ENCODE data around the gene SIAH2.
A peak's percentile ranks its signal among the peaks of the same experiment; 100 is the strongest.

The SIAH2 gene

DNA sequence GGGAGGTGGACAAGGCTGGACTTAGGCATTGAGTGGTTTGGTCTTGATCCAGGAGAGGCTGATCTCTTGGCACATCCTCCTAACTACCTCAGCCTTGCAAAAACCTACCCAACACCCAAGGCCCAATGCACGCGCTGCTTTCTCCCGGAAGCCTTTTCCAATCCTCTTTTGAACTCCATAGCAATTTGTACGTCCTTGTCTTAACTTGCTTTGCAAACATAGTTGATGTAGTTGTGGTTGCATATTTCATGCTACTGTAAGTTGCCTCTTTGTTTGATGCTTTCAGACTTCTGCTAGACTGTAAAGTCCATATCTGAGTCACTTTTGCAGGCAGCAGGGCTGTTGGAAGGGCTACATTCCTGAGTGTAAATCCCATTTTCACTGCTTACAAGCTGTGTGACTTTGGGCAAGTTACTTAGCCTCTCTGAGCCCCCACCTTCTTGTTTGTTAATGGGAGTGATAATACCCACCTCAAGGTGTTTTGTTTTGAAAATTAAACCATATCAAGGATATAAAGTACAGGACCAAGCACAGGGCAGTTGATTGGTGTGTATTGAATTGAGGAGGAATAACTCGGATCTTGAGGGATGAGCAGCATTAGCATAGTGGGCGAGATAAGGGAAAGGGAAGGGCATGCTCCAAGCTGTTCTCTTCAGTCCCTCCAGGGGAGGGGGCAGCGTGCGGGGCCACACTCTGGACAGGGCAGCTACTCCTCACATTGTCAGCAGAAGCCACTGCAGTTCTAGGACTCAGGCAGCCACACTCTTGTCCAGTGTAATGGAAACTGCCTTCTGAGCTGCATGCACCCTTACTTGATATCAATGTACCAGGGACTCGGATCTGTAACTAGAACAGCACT is 28.8 kb downstream of the SIAH2 start:
- no peak for DNase-seq (ENCODE audit: low spot score)

DNA sequence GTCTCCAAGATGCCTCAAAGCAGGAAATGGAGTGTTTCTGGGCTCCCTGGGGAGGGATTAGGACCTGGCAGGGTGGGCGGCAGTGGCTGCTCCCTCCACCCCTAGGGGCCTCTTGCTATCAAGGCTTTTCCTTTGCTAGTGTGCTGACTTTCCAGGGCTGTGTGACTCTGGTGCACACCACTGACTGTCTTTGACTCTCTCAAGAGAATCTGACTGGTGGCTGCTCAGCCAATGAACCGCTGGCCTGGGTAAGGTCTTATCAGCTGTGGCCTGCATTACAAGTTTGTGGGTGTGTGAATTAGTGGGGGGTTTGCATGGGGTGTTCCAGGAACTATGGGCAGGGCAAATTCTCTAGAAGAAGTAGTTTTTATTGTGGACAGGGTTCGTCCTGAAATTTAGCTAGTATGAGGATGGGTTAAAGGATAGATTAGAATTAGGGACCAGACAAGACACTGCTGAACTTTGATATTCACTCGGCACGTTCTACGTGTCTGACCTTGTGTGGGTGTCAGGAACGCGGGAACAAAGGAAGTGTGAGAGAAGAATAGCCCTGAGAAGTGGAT is 29.5 kb downstream of the SIAH2 start:
- DNase-seq (ENCODE audit: low spot score) = peak; percentile 91

DNA sequence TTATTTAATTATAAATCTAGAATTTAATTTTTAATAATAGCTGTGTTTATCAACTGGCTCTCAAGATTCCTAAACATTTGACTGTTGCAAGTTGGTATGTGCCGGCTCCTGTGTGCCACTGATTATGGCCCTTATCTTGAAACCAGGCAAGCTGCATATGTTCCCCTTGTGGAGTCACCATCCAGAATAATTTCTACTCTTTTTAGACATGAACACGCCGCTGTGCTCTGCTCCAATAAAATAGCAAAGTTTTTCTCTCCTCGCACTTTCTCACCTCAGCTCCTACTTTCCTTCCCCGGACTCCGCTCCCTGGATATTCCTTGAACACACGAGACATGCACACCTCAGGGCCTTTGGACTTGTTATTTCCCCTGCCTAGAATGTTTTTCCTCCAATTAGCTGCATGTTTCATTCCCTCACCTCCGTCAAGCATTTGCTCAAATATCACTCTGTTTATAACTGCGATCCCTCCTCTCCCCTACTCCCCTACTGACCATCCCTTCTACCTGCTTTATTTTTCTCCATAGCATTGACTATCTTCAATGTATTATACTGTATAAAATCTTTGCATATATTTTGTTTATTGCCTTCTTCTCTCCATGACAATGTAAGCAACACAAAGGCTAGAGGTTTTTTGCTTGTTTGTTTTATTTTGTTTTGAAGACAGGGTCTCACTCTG is 33.1 kb downstream of the SIAH2 start:
- peak; percentile 92 for DNase-seq (ENCODE audit: low spot score)

DNA sequence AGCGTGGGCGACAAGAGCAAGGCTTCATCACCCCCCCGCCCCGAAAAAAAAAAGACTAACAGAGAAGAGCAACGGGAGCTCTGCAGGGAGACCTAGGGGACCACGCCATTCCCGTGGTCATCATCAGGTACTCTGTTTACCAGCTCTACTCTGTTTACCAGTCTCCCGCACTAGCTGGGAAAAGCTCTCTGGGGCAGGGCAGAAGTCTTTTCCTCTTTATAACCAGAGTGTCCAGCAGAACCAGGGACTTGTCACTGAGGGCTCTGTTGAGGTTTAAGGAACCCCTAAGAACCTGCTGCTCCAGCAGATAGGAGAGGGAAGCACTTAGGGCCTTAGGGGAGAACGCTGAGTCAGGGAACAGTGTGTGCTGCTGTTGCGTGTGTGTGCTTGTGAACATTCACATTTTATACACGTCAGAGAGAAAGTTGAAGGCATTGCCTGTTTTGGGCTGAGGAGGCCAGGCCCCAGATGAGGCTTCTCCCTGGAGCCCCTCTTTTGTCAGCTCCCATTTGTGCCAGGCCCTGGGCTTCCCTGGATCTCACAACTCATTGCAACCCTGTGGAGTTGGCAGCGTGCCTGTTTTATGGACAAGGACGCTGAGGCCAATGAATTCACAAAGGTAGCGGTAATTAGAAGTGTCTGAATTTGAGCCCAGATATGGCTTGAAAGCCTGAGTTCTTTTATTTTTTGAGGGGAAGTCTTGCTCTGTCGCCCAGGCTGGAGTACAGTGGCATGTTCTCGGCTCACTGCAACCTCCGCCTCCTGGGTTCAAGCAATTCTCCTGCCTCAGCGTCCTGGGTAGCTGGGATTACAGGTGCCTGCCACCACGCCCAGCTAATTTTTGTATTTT is 35.1 kb downstream of the SIAH2 start:
- peak; percentile 87 for DNase-seq (ENCODE audit: low spot score)

DNA sequence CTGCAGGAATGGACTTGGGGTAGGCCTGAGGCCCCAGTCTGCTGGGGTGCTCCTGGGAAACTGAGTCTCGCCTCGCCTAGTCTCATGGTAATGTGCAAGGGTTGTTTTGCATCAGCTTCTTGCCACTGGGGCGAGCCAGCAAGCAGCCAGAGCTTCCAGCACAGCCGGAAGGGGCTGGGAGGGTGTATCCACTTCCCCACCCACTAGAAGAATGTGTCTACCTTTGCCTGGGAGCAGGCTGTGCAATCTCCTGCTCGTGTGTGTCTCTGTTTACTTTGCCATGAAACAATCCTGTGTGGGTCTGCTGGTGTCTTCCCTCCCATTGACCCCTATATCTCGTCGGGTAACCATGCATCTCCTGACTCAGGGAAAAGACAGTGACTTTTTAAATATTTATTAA is 37.4 kb downstream of the SIAH2 start:
- DNase-seq (ENCODE audit: low spot score) = peak; percentile 45

DNA sequence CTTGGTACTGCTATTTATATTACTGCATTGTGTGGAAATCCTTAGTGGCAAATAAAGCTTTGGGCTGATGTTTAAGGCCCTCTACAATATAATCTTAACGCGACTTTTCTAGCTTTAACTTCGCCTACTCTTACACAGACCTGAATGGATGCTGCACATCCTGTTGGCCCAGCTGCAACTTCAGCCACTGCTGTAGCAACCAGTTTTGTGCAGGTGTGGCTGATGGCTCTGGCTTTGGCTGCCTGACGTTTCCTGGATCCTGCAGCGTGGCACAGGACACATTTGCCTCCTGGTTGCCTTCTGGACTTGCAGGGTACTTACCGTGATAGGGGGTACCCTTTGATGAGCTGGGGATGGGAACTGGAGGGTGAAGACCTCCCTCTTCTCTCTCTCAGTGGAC is 39.0 kb downstream of the SIAH2 start:
- no peak for DNase-seq (ENCODE audit: low spot score)

DNA sequence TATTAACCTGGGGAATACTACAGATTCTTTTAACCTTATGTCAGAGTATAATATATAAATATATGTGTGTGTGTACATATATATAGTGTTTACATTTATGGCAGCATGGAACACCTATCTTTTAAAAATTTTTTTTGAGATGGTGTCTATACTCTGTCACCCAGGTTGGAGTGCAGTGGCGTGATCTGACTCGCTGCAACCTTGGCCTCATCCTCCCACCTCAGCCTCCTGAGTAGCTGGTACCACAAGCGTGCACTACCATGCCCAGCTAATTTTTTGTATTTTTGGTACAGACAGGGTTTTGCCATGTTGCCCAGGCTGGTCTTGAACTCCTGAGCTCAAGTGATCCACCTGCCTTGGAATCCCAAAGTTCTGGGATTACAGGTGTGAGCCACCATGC is 40.7 kb downstream of the SIAH2 start:
- DNase-seq (ENCODE audit: low spot score) = no peak

DNA sequence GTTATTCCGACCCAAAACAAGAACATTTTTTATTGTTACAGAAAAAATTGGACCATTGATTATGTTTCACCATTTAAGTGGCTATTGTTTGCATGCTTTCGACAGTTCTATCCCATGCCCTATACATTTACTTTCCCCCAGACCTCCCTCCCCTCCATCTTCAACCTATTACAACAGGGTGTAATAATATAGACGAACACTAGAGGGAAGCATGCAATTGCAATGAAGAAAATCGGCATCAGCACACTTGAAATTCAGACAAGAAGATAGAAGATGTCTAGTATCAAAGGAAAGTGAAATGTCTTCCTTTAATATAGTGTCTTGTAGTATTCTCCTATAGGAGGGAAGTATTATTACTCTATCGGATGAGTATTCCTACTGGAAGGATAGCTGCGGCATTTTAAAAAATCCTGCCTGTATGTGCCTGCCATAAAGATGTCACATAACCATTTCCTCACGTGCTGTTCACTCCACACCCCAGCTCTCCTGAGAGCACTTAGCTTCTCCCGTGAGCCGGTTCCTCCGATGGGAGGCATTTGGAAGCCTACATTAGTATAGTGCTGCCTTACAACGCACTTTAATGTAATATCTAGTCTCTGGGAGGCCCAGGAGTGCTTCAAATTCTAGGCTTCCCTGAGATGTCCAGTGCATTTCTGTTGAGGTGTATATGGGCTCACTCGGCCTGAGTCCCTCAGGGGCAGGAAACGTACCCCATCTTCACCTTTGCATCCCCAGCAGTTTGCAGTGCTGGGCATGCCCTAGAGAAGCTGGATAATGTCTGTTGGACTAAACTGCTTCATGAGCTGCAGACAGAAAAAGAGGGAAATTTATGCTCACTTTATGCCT is 41.5 kb downstream of the SIAH2 start:
- DNase-seq (ENCODE audit: low spot score) = peak; percentile 87

DNA sequence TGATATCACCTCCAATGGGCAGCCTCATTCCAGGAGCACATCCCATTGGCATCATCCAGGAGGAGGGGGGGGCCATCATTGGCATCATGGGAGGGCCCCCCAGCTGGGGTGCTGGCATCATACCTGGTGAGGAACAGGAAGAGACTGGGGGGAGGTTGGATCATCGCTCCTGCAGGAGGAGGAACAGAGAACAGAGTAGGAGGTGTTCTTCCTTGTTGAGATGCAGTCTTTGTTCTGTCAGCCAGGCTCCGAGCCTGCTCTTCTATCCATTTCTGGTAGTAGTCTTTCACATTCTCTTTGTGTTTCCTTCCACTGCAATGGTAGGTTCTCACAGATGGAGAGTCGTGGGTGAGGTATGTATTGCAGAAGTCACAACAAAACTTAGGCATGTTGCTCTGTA is 42.5 kb downstream of the SIAH2 start:
- DNase-seq (ENCODE audit: low spot score) = no peak

DNA sequence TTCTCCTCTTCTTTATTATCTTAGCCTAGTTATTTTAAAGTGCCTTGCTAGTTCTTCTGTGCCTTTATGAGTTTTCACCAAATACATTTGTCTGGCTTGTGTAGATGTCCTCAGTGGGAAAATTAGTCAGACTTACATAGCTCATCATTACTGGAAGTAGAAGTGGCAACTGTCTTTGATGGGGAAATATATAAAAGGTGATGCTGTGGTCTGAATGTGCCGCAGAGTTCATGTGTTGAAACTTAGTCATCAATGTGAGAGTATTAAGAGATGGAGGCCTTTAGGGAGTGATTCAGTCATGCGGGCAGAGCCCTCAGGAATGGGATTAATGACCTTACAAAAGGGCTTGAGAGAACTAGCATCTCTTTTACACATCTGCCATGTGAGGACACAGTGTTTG is 52.9 kb downstream of the SIAH2 start:
- no peak for DNase-seq (ENCODE audit: low spot score)

DNA sequence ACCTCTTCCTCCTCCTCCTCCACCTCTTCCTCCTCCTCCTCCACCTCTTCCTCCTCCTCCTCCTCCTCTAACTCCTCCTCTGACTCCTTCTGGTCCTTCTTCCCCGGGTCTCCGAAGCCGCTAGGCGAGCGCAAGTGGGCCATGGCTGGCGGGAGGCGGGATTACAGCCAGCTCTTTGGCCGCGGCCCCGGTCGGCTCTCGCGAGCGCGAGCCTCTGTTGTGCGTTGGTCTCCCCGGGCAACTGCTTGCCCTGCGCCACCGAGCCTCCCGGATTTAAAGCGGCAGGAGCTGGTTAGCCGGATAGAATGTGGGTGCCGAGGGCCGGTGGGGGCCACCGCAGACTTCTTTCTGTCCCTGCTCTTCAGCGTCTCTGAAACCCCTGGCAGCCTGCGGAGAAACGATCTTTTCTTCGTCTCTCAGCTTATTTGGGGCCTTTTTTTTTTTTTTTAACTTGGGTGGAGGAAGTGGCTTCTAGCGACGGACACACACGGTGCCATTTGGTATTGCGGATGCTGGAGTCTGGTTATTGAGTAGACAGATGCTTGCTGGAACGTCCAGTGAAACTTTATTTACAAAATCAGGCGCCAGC is 59.1 kb downstream of the SIAH2 start, which contains the start of gene ERICH6:
ERICH6 (minus strand) TSS at position 165 of the 589 bp plus-strand sequence; CDS start at position 143, 22 bp downstream.
- peak; percentile 57 for DNase-seq (ENCODE audit: low spot score)

DNA sequence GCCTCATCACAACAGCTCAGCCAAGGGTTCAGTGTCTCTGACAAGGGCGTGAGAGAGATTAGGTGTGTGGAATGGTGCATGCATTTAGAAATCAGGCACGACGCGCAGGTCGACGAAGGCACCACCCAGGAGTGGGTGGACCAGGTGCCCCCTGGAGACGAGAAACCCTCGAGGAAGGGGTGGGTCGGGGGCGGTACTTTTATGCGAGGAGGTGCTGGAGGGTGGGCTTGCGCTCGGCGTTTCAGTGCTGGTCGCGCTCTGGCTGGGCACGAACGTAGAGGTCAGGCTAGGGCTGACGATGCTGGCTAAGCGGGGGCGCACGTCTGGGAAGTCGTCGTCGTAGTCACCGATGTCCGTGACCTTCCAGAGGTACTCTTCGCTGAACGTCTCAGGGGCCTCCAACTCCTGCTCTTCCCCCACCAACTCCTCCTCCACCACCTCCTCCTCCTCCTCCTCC is 59.6 kb downstream of the SIAH2 start:
- no peak for DNase-seq (ENCODE audit: low spot score)

DNA sequence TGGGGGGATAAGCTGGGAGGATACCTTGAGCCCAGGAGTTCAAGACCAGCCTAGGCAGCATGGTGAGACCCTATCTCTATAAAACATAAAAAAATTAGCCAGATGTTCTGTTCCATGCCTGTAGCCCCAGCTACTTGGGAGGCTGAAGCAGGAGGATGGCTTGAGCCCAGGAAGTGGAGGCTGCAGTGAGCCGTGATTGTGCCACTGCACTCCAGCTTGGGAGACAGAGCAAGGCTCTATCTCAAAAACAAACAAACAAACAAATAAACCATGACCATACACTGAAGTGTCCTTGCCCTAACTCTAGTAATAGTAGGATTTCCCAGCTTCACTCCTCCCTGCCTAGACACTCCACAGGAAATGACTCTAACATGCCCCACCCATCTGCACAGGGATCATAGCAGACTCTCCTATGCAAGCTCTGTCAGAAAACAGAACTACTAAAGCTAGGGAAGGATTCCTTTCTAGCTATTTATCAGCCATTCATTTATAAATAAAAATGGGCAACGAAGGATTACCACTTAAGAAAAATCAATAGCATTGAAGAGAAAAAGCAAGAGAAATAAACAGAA is 63.8 kb downstream of the SIAH2 start:
- DNase-seq (ENCODE audit: low spot score) = no peak

DNA sequence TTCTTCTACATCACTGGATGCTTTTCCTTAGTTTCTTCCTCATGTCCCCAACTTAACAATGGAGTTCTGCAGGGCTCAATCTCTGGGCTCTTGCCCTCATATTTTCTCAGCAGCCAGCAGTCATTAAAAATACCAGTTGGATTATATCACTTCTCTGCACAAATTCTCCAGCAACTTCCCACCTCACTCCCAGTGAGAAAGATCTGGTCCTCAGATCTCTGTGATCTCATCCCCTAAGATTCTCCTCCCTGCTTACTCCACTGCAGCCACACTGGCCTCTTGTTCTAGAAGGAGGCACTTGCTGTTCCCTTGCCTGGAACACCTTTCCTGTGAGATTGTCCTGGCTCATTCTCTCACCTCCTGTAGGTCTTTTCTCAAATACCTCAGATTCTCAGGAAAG is 65.3 kb downstream of the SIAH2 start:
- no peak for DNase-seq (ENCODE audit: low spot score)

DNA sequence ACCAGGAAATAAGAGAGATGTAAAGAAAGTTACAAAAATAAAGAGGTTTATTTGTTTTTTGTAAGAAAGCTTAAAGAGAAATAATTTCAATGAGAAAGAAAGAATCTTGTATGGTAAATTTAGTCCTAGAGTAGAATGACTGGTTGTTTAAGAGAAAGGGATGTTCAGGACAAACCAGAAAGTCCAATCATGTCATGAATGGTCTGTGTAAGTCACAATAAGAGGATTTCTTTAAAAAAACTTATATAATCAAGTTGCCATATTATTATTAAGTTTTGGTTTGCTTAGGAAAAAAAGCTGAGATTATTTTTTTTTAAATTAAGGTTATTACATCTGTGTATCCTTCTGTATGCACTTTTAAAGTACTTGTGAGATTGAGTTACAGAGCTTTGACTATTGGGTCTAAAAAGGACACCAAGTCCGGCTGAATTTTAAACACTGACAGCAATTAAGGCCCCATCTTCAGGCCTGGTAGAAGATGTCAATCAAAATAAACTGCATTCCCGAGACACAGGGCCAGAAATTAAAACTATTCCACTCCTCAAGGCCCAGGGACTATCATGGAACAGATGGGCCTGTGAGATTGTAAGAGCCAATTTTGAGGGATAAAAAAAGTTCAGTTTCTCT is 71.4 kb downstream of the SIAH2 start:
- DNase-seq (ENCODE audit: low spot score) = no peak
